SKM-1 treated with dmso at 0.1 percent for 144 hours (cell line): Measurements from ENCODE around the gene PLXNA1.

Experiments
- DNase-seq: peaks from one replicate; lab custom pipeline; 2025; ENCODE audit not compliant: unreplicated experiment; lab: John Stamatoyannopoulos, UW

Gene PLXNA1

DNA sequence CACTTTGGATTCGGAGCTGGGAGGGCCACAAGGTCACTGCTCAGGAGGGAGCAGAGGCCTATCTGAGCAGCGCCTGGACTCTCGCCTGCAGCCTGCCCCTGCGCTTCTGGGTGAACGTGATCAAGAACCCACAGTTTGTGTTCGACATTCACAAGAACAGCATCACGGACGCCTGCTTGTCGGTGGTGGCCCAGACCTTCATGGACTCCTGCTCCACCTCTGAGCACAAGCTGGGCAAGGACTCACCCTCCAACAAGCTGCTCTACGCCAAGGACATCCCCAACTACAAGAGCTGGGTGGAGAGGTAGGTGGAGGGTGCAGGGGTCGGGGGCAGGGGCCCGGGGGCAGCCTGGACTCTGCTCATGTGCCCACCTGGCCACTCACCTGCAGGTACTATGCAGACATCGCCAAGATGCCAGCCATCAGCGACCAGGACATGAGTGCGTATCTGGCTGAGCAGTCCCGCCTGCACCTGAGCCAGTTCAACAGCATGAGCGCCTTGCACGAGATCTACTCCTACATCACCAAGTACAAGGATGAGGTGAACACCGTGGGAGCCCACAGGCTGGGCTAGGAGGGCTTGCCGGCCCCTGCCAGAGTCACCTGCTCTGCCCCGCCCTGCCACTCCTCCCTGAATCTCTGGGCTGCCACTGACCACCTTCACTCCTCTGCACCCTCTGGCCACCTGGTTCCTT is 49.5 kb downstream of the PLXNA1 start:
- no peak for DNase-seq
